NK-92 (cell line): Measurements from ENCODE around the gene ZNF253.
"Not testable (repeated sequence)": the region's sequence is repeated elsewhere in the genome, so short reads cannot be mapped to it uniquely, and the experiment has no call there.

Experiments used
- DNase-seq: peaks from one replicate; lab custom pipeline; 2025; ENCODE audit not compliant: unreplicated experiment; lab: John Stamatoyannopoulos, UW

ZNF253 gene

DNA sequence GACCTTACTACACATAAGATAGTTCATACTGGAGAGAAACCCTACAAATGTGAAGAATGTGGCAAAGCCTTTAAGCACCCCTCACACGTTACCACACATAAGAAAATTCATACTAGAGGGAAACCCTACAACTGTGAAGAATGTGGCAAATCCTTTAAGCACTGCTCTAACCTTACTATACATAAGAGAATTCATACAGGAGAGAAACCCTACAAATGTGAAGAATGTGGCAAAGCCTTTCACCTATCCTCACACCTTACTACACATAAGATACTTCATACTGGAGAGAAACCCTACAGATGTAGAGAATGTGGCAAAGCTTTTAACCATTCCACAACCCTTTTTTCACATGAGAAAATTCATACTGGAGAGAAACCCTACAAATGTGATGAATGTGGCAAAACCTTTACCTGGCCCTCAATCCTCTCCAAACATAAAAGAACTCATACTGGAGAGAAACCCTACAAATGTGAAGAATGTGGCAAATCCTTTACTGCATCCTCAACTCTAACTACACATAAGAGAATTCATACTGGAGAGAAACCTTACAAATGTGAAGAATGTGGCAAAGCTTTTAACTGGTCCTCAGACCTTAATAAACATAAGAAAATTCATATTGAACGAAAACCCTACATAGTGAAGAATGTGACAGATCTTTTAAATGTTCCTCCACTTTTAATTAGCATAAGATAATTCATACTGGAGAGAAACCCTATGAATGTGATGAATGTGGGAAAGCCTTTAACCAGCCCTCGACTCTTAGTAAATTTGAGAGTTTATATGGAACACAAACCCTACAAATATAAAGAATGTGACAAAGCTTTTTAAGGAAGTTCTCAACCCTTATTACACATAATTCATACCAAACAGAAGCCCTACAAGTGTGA lies 26.6 kb downstream of the ZNF253 start:
- not testable (repeated sequence) for DNase-seq

GRCh38 chr19:19900139-19900728 lies 34.6 kb downstream of the ZNF253 start:
- DNase-seq, result no peak

DNA sequence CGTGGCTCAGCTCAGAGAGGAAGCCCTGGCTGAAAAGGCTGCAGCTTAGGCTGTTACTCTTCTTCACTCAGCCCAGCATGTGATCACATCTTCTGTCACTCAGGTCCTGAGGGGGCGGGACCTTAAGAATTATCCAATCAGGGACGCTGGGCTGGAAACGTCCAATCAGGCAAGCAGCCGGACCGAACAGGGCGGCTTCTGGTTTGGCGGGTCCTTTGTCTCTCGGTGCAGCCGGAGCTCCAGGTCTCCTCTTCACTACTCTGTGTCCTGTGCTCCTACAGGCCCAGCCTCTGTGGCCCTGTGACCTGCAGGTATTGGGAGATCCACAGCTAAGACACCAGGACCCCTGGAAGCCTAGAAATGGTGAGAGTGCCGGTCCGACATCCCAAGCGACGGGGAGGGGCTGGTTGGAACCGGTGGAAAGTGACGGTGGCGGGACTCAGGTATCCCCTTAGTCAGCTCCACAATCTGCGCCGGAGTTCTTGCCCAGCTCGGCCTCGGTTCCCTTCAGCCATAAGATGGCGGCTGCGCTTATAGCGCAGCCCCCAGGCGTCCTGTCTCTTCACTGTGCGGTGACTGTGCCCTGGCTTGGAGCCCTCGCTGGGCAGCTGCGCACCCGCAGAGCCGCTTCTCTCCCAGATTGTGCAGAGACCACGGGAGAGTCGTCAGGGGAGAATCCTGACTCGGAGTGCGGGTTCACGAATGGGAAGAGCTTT lies 35.2 kb downstream of the ZNF253 start, which contains the start of gene ZNF93:
ZNF93 (plus strand) TSS at position 218 of the 716 bp plus-strand sequence; CDS start at position 361, 143 bp downstream.
- DNase-seq, result no peak

DNA sequence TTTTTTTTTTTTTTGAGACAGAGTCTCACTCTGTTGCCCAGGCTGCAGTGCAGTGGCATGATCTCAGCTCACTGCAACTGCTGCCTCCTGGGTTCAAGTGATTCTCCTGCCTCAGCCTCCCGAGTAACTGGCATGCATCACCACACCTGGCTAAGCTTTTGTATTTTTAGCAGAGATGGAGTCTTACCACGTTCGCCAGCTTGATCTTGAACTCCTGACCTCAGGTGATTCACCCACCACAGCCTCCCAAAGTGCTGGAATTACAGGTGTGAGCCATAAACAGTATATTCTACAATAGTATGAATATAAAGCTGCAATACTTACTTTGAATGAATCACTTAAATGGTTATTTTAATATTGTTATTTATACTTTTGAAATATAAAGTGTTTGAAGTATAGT lies 41.9 kb downstream of the ZNF253 start:
- DNase-seq, result not testable (repeated sequence)

DNA sequence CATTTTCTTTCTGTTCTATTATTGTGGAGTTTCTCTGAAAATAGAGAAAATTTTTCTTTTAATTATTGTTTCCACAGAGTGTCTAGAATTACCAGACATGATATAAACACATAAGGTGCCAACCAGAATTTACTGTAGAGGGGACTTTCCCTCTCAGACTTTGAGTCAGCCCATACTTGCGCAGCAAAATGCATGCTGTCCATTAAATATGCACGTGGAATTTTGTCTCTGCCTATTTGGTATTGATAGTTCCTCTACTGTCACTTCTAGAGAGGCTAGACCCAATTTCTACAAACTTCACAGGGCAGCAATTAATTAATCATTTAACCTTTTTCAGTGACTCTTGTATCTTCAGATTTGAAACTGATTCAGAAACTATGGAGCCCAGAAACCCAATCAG lies 44.0 kb downstream of the ZNF253 start:
- no peak for DNase-seq

DNA sequence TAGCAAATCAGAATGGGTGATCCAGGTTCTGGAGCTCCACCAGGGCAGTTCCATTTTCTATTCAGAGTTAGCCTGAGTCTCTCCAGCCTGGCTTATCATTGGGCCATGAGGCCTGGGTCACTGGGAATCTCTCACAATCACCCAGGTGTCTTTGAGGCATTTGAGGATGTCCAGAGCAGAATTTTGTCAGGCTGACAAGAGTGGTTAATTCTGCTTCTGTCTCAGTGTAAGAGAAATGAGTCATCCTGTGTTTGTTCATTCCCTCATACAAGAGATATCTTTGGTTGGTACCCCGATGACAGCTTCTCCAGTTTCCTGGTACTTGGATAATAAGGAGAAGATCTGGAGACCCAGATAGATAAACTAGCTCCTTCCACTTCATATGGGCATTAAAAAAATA lies 45.5 kb downstream of the ZNF253 start:
- DNase-seq, result no peak

- DNase-seq, result no peak
Observed at GRCh38 chr19:19914596-19914995, 48.9 kb downstream of the ZNF253 start.

DNA sequence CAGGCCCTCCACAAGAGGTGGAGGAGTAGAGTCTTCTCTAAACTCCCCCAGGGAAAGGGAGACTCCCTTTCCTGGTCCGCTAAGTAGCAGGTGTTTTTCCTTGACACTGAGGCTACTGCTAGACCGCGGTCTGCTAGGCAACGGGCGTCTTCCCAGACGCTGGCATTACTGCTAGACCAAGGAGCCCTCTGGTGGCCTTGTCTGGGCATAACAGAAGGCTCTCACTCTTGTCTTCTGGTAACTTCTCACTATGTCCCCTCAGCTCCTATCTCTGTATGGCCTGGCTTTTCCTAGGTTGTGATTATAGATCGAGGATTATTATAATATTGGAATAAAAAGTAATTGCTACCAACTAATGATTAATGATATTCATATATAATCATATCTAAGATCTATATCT lies 64.7 kb downstream of the ZNF253 start:
- DNase-seq, result not testable (repeated sequence)

GRCh38 chr19:19933432-19934314 lies 68.0 kb downstream of the ZNF253 start:
- DNase-seq, result not testable (repeated sequence)

- DNase-seq, result no peak
Observed at GRCh38 chr19:19937403-19937802, 71.7 kb downstream of the ZNF253 start.

- no peak for DNase-seq
Observed at GRCh38 chr19:19938449-19938848, 72.8 kb downstream of the ZNF253 start.

GRCh38 chr19:19943848-19944582 lies 78.3 kb downstream of the ZNF253 start:
- no peak for DNase-seq
